HCT116 (cell line): Measurements from ENCODE around the gene CFDP1.
"Not testable (repeated sequence)": the region's sequence is repeated elsewhere in the genome, so short reads cannot be mapped to it uniquely, and the experiment has no call there.

Source experiments
- ELF1 ChIP-seq: IDR thresholded peaks from 2 replicates; pipeline ENCODE4 v1.6.1; 2012; ENCODE audit warnings: low read depth, borderline replicate concordance
- EZH2 ChIP-seq: fragments of 200-600 bp; sonication (generic); IDR thresholded peaks from 2 replicates; pipeline ENCODE4 v1.6.1; 2017; ENCODE audit warnings: antibody characterized with exemption, mixed run types
- FOSL1 ChIP-seq: IDR thresholded peaks from 2 replicates; pipeline ENCODE4 v1.6.1; 2012; ENCODE audit warnings: low read depth
- YY1 ChIP-seq: IDR thresholded peaks from 2 replicates; pipeline ENCODE4 v1.6.1; 2011; ENCODE audit warnings: low read length, low read depth, moderate library complexity, mild to moderate bottlenecking; ENCODE audit not compliant: insufficient replicate concordance; ENCODE audit errors: extremely low read depth
- TF ChIP-seq, protein P1 (sequence below): IDR thresholded peaks from 2 replicates; pipeline ENCODE4 v1.6.1; 2011; ENCODE audit warnings: mild to moderate bottlenecking, low read length, moderate library complexity; ENCODE audit not compliant: insufficient replicate concordance; ENCODE audit errors: extremely low read depth
- TF ChIP-seq, protein P2 (sequence below), 3 experiments: fragments of 200-600 bp in 1 of 3; sonication (generic) in 1 of 3; IDR thresholded peaks in 2 of 3; conservative IDR thresholded peaks in 1 of 3; 2 replicates each; pipeline ENCODE4 v1.5.1; 2012 to 2017; ENCODE audit warnings: low read depth in 2 of 3, low read length in 2 of 3, antibody characterized with exemption in 1 of 3, borderline replicate concordance in 1 of 3, control low read depth in 1 of 3, mild to moderate bottlenecking in 1 of 3, mixed read lengths in 1 of 3, mixed run types in 1 of 3, moderate library complexity in 1 of 3; ENCODE audit not compliant: insufficient read depth in 1 of 3

DNA sequence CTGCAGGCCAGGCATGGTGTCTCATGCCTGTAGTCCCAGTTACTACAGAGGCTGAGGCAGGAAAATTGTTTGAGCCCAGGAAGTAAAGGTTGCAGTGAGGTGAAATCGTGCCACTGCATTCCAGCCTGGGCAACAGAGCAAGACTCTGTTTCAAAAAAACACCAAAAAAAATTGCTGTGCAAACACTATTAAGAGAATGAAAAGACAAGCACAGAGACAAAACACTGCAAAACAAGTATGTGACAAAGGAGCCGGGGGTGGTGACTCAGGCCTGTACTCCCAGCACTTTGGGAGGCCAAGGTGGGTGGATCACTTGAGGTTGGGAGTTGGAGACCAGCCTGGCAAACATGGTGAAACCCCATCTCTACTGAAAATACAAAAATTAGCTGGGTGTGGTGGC is 6.8 kb downstream of the CFDP1 start:
- TF ChIP-seq FOSL1, ELF1, YY1, EZH2: not testable (repeated sequence)
- TF ChIP-seq, protein P1, sequence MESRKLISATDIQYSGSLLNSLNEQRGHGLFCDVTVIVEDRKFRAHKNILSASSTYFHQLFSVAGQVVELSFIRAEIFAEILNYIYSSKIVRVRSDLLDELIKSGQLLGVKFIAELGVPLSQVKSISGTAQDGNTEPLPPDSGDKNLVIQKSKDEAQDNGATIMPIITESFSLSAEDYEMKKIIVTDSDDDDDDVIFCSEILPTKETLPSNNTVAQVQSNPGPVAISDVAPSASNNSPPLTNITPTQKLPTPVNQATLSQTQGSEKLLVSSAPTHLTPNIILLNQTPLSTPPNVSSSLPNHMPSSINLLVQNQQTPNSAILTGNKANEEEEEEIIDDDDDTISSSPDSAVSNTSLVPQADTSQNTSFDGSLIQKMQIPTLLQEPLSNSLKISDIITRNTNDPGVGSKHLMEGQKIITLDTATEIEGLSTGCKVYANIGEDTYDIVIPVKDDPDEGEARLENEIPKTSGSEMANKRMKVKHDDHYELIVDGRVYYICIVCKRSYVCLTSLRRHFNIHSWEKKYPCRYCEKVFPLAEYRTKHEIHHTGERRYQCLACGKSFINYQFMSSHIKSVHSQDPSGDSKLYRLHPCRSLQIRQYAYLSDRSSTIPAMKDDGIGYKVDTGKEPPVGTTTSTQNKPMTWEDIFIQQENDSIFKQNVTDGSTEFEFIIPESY: not testable (repeated sequence)
- TF ChIP-seq, protein P2, sequence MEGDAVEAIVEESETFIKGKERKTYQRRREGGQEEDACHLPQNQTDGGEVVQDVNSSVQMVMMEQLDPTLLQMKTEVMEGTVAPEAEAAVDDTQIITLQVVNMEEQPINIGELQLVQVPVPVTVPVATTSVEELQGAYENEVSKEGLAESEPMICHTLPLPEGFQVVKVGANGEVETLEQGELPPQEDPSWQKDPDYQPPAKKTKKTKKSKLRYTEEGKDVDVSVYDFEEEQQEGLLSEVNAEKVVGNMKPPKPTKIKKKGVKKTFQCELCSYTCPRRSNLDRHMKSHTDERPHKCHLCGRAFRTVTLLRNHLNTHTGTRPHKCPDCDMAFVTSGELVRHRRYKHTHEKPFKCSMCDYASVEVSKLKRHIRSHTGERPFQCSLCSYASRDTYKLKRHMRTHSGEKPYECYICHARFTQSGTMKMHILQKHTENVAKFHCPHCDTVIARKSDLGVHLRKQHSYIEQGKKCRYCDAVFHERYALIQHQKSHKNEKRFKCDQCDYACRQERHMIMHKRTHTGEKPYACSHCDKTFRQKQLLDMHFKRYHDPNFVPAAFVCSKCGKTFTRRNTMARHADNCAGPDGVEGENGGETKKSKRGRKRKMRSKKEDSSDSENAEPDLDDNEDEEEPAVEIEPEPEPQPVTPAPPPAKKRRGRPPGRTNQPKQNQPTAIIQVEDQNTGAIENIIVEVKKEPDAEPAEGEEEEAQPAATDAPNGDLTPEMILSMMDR (IDR thresholded peaks at IDR 0.05 in 2 of 3, conservative IDR thresholded peaks at IDR 0.05 in 1 of 3; ENCODE audit: borderline replicate concordance in 1 of 3, insufficient read depth in 1 of 3, low read depth in 2 of 3, low read length in 2 of 3): not testable (repeated sequence)
